Activated T-cell treated with anti-CD3 and anti-CD28 coated beads, Interleukin-2, amount 50 U/mL, for 1 hour (primary cell): ENCODE data around the gene STN1.

Experiments
- DNase-seq: peaks from one replicate; pipeline ENCODE4 v3.0.0-alpha.2; 2020

STN1 gene

GRCh38 chr10:103928784-103929183 is 10.8 kb upstream of the STN1 start:
- DNase-seq = no peak

GRCh38 chr10:103926722-103927319 is 8.8 kb upstream of the STN1 start:
- no peak for DNase-seq

DNA sequence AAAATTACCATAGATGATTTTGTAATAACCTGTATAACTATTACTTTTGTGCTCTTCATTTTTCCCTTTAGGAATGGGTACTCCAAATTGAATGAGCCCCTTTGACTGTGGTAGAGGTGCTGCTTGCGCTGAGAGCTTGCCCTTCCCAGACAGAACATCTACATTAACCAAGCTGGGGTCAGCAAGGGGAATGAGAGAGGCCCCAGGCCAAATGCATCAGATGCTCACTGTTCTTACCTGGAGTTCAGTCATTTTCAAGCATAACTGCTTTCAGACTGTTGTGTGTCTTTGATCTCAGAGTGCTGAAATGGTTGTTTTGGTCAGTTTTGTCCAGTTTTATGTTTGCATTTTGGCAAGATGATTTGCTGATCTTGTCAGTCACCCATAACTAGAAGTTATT is 7.6 kb upstream of the STN1 start:
- DNase-seq = no peak

DNA sequence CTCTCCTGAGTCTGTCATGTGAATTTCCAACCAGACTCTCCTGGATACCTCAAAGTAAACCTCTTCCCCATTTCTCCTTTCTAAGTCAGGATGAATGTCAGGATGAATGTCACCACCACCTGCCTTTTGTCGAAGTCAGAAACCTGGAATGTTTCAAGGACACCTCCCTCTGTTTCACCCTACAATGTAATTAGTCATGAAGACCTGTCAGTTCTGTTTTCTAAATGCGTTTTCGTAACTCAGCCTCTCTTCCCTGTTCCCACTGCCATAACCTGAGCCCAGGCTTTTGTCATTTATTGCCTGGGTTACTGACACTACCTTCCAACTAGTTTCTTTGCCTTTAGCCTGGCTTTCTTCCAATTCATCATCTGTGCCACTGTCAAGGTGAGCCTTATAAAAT is 5.5 kb upstream of the STN1 start:
- DNase-seq = no peak

DNA sequence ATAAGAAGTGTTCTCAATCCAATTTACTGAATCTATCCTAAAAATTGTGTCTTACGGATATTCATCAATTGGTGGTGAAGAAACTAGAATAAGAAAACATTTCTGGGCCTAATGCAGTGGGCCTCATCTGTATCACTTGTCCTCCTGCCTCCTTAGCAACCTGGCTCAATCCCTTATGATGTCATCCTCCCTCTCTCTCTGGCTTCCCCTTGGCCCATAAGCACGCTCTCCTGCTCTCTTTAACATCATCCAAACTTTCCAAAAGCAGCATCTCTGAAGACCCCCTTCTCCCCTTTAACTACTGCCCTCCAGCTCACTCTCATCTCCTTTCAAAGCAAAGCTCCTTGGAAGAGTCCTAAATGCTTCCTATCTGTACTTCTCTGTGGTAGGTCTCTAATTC is 4.7 kb upstream of the STN1 start:
- no peak for DNase-seq

GRCh38 chr10:103921750-103922195 is 3.8 kb upstream of the STN1 start:
- peak; percentile 24 for DNase-seq

DNA sequence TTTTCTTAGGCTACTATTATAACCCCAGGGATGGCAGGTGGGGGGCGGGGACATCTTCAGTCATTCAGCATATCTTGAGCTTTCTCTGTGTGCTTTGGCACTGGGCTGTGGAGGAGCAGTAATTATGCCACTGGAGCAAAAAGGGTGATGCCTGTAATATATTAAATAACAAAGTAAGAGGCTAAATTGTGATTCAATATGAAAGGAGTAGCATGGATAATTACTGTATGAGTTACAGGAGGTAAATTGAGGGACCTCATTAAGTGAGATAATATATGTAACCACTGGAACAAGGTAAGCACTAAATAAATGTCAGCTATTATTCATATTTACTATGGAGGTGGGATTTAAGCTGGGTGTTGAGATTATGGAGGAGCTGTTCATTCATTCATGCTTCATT is 3.3 kb upstream of the STN1 start:
- DNase-seq = no peak

- no peak for DNase-seq
These were observed 1.7 kb upstream of the STN1 start for GRCh38 chr10:103919648-103920025.

DNA sequence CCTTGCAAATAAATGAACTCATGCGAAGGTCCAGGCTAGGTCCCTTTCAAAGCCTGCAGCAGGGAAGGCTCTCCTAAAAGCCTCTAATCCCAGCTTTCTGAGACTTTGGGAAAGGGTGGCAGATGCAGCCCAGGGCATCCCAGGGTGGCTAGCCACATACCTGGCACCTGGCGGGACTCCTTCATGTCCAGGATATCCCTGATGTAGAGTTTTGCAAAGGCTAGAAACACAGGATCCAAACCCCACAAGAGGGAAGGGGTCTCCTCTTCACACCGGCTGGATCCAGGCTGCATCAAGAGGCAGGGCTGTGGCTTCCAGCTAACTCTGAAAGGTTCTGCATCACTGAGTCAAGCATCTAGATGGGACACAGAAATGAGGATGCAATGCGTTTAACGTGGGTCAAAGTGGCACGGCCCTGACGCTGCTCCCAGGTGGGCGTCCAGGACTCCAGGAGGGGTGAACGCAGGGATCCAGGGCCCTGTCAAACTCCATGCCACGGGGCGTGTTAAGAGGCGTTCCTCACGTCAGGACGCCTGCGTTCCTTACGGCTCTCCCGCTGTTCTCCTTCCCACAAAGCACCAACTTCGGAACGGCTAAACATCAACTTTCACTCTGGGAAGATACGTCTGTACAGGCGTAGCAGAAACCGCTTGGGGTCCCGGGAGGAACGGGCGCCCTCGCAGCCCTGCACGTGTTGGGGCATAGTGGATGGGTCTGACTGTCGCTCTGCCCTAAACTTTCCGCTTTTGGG is 507 bp downstream of the STN1 start:
- DNase-seq = no peak

DNA sequence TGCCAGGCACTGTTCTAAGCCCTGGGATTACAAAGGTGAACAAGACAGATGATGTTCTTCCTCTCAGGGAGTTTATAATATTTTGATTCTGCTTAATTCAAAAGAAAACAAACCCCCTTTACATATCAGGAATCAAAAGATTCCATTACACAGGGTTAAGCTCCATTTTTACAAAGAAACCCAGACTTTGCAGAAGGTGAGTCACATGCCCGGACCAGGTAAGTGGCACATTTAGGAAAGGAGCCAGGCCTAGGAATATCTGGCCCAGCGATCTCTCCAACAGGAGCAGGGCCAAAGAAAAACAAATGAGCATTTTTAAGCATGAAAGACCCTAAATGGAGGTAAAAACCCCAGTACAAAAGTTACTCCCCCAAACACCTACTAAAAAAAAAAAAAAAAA is 1.1 kb downstream of the STN1 start:
- peak; percentile 28 for DNase-seq

- no peak for DNase-seq
These were observed 1.7 kb downstream of the STN1 start for GRCh38 chr10:103916254-103916653.

DNA sequence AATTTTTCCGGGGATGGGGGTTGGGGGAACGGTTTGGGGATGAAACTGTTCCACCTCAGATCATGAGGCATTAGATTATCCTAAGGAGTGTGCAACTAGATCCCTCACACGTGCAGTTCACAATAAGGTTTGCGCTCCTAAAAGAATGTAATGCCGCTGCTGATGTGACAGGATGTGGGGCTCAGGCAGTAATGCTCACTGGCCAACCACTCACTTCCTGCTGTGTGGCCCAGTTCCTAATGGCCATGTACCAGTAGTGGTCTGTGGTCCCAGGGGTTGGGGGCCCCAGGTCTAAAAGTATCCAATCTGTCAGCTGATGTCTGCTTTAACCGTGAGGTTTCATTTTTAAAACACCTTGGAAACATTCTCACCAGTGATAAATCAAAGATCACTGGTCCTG is 2.2 kb downstream of the STN1 start:
- DNase-seq = peak; percentile 29

GRCh38 chr10:103912759-103913158 is 5.2 kb downstream of the STN1 start:
- DNase-seq = no peak

- DNase-seq = peak; percentile 65
These were observed 6.9 kb downstream of the STN1 start for GRCh38 chr10:103911021-103911459.

GRCh38 chr10:103910442-103911012 is 7.5 kb downstream of the STN1 start:
- DNase-seq = no peak

DNA sequence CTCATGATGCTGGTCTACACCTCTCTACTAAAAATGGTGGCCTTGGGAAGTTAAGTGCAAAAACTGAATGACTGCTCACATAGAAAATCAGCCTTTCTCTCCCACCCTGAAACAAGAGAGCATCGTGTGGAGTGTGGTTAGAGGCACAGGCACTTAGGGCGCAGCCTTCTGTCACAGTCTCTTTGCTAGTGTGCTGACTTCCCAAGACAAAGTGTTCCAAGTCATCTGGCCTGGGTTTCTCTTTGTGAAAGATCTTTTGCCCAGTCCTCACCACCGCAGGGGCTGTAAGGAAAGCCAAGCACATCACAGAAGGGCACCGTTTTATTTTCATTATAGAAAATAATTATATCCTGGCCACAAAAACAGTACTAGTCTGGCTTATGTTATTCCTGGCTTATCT is 12.5 kb downstream of the STN1 start:
- no peak for DNase-seq

GRCh38 chr10:103901299-103901698 is 16.7 kb downstream of the STN1 start:
- DNase-seq = no peak

DNA sequence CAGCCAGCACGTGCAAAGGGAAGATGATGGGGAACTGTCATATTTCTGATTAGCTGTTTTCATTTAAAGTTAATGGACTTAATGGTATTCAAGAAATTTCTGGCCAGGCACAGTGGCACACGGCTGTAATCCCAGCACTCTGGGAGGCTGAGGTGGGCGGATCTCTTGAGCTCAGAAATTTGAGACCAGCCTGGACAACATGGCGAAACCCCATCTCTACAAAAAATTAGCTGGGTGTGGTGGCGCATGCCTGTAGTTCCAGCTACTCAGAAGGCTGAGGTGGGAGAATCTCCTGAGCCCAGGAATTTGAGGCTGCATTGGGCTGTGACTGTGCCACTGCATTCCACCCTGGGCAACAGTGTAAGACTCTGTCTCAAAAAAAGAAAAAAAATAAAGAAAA is 18.7 kb downstream of the STN1 start:
- DNase-seq = no peak

- DNase-seq = no peak
These were observed 20.7 kb downstream of the STN1 start for GRCh38 chr10:103897241-103897774.

DNA sequence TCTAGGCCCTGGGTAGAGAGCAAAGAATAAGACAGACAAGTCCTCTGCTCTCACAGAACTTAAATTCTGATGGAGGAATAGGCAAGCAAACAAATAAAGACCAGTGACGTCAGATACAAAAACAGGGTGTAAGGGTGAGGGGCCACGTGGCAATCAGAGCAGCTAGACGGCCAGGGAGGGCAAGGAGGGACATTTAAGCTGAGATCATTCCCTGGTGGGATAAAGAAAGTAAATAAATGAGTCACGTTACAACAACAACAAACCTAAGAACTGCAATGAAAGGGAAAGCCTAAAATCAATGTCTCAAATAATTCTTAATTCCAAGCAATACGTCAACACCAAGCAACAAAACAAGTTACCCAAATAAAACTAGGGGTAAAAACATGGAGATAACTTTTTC is 21.8 kb downstream of the STN1 start:
- no peak for DNase-seq

- DNase-seq = no peak
These were observed 22.4 kb downstream of the STN1 start for GRCh38 chr10:103895411-103896186.

DNA sequence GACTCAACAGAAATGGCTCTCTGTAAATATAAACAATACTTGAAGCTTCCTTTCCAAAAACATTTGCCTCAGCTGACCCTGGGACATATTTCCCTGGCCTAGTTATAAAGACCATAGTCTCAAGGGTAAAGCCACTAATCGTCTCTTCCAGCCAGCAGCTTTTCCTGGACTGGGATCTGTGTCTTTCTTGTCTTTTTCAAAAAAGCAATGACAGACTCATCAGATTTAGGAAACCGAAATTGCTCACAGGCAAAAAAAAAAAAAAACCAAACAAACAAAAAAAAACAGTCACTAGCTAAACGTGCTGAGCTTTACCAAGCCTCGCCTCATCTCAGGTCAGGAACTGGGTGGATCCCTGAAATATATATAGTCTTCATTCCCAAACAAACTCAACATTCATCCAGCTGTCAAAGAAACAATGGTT is 23.5 kb downstream of the STN1 start:
- DNase-seq = no peak

GRCh38 chr10:103893817-103894216 is 24.2 kb downstream of the STN1 start:
- no peak for DNase-seq
